ENCODE results near the gene TLL1. TPM values are rescaled to one million over a fixed set of nuclear protein-coding genes. Genes with fewer than 3 reads are reported as not detected.

TLL1 gene
- total RNA-seq, 1 donor: 0.09 TPM

- no peak for TF ChIP-seq CTCF (IDR thresholded peaks at IDR 0.05; ENCODE audit: insufficient read depth, low read length)
- DNase-seq (ENCODE audit: low read depth): no peak
- no peak overlapping the region for H3K4me3 ChIP-seq (ENCODE audit: low read depth, low read length)
These were observed 33.3 kb upstream of the TLL1 start for GRCh38 chr4:165839615-165840333.

- DNase-seq (ENCODE audit: low read depth): no peak
- TF ChIP-seq CTCF (IDR thresholded peaks at IDR 0.05; ENCODE audit: insufficient read depth, low read length): no peak
- H3K4me3 ChIP-seq (ENCODE audit: low read depth, low read length): no peak overlapping the region
These were observed 30.4 kb upstream of the TLL1 start for GRCh38 chr4:165842684-165843083.

GRCh38 chr4:165844161-165844560, 28.9 kb upstream of the TLL1 start:
- no peak for TF ChIP-seq CTCF (IDR thresholded peaks at IDR 0.05; ENCODE audit: insufficient read depth, low read length)
- no peak overlapping the region for H3K4me3 ChIP-seq (ENCODE audit: low read depth, low read length)
- DNase-seq (ENCODE audit: low read depth): no peak

- H3K4me3 ChIP-seq (ENCODE audit: low read depth, low read length): no peak overlapping the region
- TF ChIP-seq CTCF (IDR thresholded peaks at IDR 0.05; ENCODE audit: insufficient read depth, low read length): no peak
These were observed 21.8 kb upstream of the TLL1 start for GRCh38 chr4:165851256-165851655.

GRCh38 chr4:165855191-165855590, 17.8 kb upstream of the TLL1 start:
- peak; percentile 13 for DNase-seq (ENCODE audit: low read depth)
- no peak for TF ChIP-seq CTCF (IDR thresholded peaks at IDR 0.05; ENCODE audit: insufficient read depth, low read length)
- H3K4me3 ChIP-seq (ENCODE audit: low read depth, low read length): no peak overlapping the region

More at GRCh38 chr4:165851256-165851655, 21.8 kb upstream of the TLL1 start:
- no peak for DNase-seq (ENCODE audit: low read depth)

GRCh38 chr4:165861363-165861762, 11.7 kb upstream of the TLL1 start:
- TF ChIP-seq CTCF (IDR thresholded peaks at IDR 0.05; ENCODE audit: insufficient read depth, low read length): no peak
- H3K4me3 ChIP-seq (ENCODE audit: low read depth, low read length): no peak overlapping the region
- no peak for DNase-seq (ENCODE audit: low read depth)

GRCh38 chr4:165864271-165864670, 8.8 kb upstream of the TLL1 start:
- H3K4me3 ChIP-seq (ENCODE audit: low read depth, low read length): no peak overlapping the region
- DNase-seq (ENCODE audit: low read depth): no peak
- TF ChIP-seq CTCF (IDR thresholded peaks at IDR 0.05; ENCODE audit: insufficient read depth, low read length): no peak
